ENCODE results near the gene SMAD4.

The SMAD4 gene

GRCh38 chr18:51041677-51042352 is 11.8 kb downstream of the SMAD4 start:
- H3K27ac ChIP-seq: no peak overlapping the region
- TF ChIP-seq CTCF (conservative IDR thresholded peaks at IDR 0.05): no peak

- peak overlapping the region; percentile 42 for H3K27ac ChIP-seq
- no peak for TF ChIP-seq CTCF (conservative IDR thresholded peaks at IDR 0.05)
Measured at GRCh38 chr18:51044928-51045585, 15.0 kb downstream of the SMAD4 start.

DNA sequence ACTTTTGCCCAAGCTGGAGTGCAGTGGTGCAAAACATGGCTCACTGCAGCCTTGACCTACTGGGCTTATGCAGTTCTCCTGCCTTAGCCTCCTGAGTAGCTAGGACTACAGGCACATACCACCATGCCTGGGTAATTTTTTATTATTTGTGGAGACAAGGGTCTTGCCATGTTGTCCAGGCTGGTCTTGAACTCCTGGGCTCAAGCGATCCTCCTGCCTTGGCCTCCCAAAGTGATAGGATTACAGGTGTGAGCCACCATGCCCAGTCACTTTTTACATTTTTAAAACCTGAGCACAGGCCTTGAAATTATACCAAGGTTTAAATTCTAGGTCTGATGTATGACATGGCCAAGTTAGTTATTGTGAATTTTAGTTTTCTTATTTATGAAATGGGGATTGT is 18.2 kb downstream of the SMAD4 start:
- no peak for TF ChIP-seq CTCF (conservative IDR thresholded peaks at IDR 0.05)
- no peak overlapping the region for H3K27ac ChIP-seq

GRCh38 chr18:51049137-51049536 is 19.1 kb downstream of the SMAD4 start:
- no peak for TF ChIP-seq CTCF (conservative IDR thresholded peaks at IDR 0.05)
- no peak overlapping the region for H3K27ac ChIP-seq

GRCh38 chr18:51051105-51051712 is 21.2 kb downstream of the SMAD4 start:
- peak; percentile 91 for TF ChIP-seq CTCF (conservative IDR thresholded peaks at IDR 0.05)
- no peak overlapping the region for H3K27ac ChIP-seq

DNA sequence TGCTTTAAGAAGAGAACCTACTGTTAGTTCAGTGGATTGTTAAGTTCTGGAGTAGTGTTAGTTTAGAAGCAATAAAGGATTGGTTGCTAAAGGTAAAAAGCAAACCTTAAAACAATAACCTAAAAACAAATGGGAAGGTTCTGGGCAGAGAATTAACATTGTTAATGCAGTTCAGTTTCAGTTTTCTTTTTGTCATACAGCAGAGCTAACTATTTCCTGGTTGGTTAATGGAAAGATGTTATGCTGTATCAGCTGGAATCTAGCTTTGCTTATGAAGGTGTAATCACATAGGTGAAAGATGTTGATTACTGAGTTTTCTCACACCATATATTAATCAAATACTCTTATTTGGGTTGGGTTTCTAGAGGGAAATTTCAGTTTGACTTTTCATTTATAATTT is 23.8 kb downstream of the SMAD4 start:
- no peak for TF ChIP-seq CTCF (conservative IDR thresholded peaks at IDR 0.05)
- H3K27ac ChIP-seq: no peak overlapping the region

GRCh38 chr18:51054764-51055163 is 24.8 kb downstream of the SMAD4 start:
- no peak overlapping the region for H3K27ac ChIP-seq
- no peak for TF ChIP-seq CTCF (conservative IDR thresholded peaks at IDR 0.05)

All from VCaP (cell line).